ENCODE data around the gene EPB41L2.
"Not testable (repeated sequence)": the region's sequence is repeated elsewhere in the genome, so short reads cannot be mapped to it uniquely, and the experiment has no call there.

Gene EPB41L2

GRCh38 chr6:130935978-130936377 is 127.1 kb downstream of the EPB41L2 start:
- no peak for DNase-seq

- DNase-seq, result no peak
Measured at GRCh38 chr6:130934848-130935585, 128.0 kb downstream of the EPB41L2 start.

GRCh38 chr6:130933712-130934200 is 129.3 kb downstream of the EPB41L2 start:
- DNase-seq, result no peak

GRCh38 chr6:130932921-130933320 is 130.1 kb downstream of the EPB41L2 start:
- no peak for DNase-seq

GRCh38 chr6:130932438-130932837 is 130.6 kb downstream of the EPB41L2 start:
- DNase-seq, result no peak

- DNase-seq, result no peak
Measured at GRCh38 chr6:130931683-130932082, 131.4 kb downstream of the EPB41L2 start.

- no peak for DNase-seq
Measured at GRCh38 chr6:130929036-130929678, 133.9 kb downstream of the EPB41L2 start.

GRCh38 chr6:130928158-130928912 is 134.7 kb downstream of the EPB41L2 start:
- DNase-seq, result no peak

- DNase-seq, result no peak
Measured at GRCh38 chr6:130927305-130927704, 135.7 kb downstream of the EPB41L2 start.

- no peak for DNase-seq
Measured at GRCh38 chr6:130923350-130923749, 139.7 kb downstream of the EPB41L2 start.

GRCh38 chr6:130922922-130923321 is 140.1 kb downstream of the EPB41L2 start:
- no peak for DNase-seq

GRCh38 chr6:130920969-130921368 is 142.1 kb downstream of the EPB41L2 start:
- no peak for DNase-seq

GRCh38 chr6:130918171-130918570 is 144.9 kb downstream of the EPB41L2 start:
- no peak for DNase-seq

GRCh38 chr6:130915606-130916005 is 147.4 kb downstream of the EPB41L2 start:
- DNase-seq, result not testable (repeated sequence)

- no peak for DNase-seq
Measured at GRCh38 chr6:130913120-130913519, 149.9 kb downstream of the EPB41L2 start.

GRCh38 chr6:130912434-130912833 is 150.6 kb downstream of the EPB41L2 start:
- DNase-seq, result no peak

- no peak for DNase-seq
Measured at GRCh38 chr6:130908958-130909357, 154.1 kb downstream of the EPB41L2 start.

GRCh38 chr6:130908188-130908587 is 154.9 kb downstream of the EPB41L2 start:
- DNase-seq, result no peak

GRCh38 chr6:130907687-130908086 is 155.4 kb downstream of the EPB41L2 start:
- no peak for DNase-seq

- no peak for DNase-seq
Measured at GRCh38 chr6:130906736-130907381, 156.2 kb downstream of the EPB41L2 start.

- DNase-seq, result no peak
Measured at GRCh38 chr6:130903602-130904001, 159.4 kb downstream of the EPB41L2 start.

- no peak for DNase-seq
Measured at GRCh38 chr6:130903007-130903406, 160.0 kb downstream of the EPB41L2 start.

GRCh38 chr6:130900913-130901312 is 162.1 kb downstream of the EPB41L2 start:
- no peak for DNase-seq
